Measurements from ENCODE around the gene CSAG1.
"Not testable (repeated sequence)": the region's sequence is repeated elsewhere in the genome, so short reads cannot be mapped to it uniquely, and the experiment has no call there.

CSAG1 gene, protein sequence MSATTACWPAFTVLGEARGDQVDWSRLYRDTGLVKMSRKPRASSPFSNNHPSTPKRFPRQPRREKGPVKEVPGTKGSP

DNA sequence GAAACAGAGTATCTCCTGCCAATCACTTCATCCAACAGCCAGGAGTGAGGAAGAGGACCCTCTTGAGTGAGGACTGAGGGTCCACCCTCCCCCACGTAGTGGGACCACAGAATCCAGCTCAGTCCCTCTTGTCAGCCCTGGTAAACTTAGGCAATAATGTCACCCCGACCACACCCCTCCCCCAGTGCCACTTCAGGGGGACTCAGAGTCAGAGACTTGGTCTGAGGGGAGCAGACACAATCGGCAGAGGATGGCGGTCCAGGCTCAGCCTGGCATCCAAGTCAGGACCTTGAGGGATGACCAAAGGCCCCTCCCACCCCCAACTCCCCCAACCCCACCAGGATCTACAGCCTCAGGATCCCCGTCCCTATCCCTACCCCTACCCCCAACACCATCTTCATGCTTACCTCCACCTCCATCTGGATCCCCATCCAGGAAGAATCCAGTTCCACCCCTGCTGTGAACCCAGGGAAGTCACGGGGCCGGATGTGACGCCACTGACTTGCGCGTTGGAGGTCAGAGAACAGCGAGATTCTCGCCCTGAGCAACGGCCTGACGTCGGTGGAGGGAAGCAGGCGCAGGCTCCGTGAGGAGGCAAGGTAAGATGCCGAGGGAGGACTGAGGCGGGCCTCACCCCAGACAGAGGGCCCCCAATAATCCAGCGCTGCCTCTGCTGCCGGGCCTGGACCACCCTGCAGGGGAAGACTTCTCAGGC, at the start of gene CSAG1, which contains the start of gene MAGEA12:
CSAG1 (minus strand) TSS at position 461 of the 715 bp plus-strand sequence. CDS start 1,261 bp downstream, outside the sequence.
MAGEA12 (plus strand) TSS at position 497 of the 715 bp plus-strand sequence. CDS start 2,405 bp downstream, outside the sequence.
- DNase-seq, result no peak

DNA sequence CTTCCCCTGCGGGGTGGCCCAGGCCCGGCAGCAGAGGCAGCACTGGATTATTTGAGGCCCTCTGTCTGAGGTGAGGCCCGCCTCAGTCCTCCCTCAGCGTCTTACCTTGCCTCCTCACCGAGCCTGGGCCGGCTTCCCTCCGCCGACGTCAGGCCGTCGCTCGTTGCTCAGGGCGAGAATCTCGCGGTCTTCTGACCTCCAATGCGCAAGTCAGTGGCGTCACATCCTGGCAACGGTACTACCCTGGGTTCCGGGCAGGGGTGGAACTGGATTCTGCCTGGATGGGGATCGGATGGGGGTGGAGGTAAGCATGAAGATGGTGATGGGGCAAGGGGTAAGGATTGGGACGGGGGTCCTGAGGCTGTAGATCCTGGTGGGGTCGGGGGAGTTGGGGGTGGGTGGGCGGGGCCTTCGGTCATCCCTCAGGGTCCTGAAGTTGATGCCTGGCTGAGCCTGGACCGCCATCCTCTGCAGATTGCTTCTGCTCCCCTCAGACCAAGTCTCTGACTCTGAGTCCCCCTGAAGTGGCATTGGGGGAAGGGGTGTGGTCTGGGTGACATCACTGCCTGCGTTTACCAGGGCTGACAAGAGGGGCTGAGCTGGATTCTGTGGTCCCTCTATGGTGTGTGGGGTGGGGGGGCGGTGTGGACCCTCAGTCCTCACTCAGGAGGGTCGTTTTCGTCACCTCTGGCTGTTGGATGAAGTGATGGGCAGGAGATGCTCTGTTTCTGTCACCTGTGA, 36.2 kb upstream of the CSAG1 start, which contains the start of gene MAGEA6:
MAGEA6 (minus strand) TSS at position 141 of the 741 bp plus-strand sequence. CDS start 2,039 bp downstream, outside the sequence.
- DNase-seq, result not testable (repeated sequence)

DNA sequence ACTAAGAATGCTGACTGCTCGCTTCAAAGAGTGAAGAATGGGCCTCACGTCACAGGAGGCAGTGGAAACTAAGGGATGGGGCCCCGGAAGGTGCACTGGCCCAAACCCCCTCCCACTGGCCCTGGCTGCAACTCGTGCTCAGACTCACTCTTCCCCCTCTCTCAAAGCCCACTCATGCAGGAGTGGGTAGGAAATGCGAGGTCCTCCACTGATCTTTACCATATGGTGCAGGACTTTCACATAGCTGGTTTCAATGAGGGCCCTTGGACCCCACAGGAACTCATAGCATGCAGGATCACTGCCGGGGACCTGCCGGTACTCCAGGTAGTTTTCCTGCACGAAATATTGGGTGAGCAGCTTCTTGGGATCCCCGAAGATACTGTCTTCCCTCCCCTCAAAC, 33.0 kb upstream of the CSAG1 start:
- DNase-seq, result not testable (repeated sequence)

DNA sequence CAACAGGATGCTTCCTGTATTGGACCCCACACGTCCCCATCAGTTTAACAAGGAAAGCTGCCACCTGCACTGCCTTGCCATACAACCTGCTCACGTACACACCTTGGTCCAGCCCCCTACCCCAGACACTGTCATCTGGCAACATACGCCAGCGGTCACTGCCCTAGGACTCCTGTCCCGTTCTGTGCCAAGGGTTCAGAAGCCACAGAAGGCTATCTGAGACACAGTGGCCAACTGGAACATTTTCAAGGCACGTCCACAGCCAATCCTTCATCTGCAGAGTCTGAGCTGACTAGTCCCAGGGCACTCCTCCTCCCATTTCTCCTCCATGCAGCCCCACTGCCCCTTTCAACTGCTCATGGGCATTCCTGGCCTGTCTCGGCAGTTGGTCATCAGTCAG, 28.1 kb upstream of the CSAG1 start:
- DNase-seq, result not testable (repeated sequence)

DNA sequence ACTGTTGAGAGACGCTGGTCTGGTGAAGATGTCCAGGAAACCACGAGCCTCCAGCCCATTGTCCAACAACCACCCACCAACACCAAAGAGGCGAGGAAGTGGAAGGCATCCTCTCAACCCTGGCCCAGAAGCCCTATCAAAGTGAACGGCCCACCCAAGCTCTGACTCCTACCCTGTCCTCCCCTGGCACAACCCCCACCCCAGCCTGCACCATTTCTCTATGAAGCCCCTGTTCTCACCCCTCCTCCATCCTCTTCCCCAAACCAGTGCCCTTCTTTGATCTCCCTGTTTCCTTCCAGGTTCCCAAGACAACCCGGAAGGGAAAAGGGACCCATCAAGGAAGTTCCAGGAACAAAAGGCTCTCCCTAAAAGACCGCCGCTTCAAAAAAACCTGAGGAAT, 26.0 kb upstream of the CSAG1 start:
- DNase-seq, result not testable (repeated sequence)

DNA sequence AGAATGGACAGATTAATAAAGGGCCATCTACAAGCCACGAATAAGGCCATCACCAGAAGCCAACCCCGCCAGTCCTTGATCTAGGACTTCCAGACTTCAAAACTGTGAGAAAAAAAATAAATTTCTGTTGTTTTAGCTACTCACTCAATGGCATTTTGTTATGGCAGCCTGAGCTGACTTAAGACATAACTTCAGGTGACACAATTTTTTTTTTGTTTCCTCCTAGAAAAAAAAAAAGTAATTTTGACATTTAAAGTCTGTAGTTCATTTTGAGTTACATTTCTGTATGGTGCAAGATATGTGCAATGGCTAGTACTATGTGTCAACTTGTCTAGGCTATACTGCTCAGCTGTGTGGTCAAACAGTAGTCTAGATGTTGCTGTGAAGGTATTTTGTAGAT, 25.4 kb upstream of the CSAG1 start, which contains the start of gene CSAG3:
CSAG3 (plus strand) TSS at position 301 of the 400 bp plus-strand sequence.
- not testable (repeated sequence) for DNase-seq

DNA sequence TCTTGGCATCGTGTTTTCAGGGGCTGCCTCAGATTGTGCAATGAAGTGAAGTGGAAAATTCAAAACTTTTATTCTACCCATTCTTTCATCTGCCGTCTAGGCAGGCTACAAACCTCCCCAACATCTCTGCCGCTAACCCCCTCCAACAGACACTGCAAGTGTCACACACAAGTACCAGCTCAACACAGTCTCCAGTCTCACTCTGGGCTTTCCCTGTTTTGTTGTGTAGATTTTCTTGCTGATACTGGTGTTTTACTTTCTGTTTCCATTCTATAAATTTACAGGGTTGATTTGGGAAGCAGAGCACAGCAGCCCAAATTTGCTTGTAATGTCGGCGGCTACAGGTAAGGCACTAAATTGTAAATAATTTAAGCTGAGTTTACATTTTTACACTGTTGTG, 21.4 kb upstream of the CSAG1 start:
- not testable (repeated sequence) for DNase-seq

DNA sequence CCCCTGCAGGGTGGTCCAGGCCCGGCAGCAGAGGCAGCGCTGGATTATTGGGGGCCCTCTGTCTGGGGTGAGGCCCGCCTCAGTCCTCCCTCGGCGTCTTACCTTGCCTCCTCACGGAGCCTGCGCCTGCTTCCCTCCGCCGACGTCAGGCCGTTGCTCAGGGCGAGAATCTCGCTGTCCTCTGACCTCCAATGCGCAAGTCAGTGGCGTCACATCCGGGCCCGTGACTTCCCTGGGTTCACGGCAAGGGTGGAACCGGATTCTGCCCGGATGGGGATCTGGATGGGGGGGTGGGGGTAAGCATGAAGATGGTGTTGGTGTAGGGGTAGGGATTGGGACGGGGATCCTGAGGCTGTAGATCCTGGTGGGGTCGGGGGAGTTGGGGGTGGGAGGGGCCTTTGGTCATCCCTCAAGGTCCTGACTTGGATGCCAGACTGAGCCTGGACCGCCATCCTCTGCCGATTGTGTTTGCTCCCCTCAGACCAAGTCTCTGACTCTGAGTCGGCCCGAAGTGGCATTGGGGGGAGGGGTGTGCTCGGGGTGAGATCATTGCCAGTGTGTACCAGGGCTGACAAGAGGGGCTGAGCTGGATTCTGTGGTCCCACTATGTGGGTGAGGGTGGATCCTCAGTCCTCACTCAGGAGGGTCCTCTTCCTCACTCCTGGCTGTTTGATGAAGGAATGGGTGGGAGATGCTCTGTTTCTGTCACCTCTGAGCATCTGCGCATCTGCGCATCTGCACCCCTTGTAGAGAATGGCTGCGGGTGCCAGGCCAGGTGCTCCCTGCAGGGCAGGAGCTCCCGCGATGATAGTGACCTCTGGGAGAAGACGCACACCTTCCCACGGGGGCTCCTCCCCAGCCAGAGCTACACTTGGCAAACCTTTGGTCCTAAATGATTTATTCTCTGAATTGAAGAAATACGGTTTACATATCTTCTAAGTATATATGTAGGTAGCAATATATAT, 20.4 kb upstream of the CSAG1 start, which contains the start of gene MAGEA2:
MAGEA2 (minus strand) TSS at position 157 of the 965 bp plus-strand sequence. CDS start 2,479 bp downstream, outside the sequence.
- DNase-seq, result not testable (repeated sequence)

DNA sequence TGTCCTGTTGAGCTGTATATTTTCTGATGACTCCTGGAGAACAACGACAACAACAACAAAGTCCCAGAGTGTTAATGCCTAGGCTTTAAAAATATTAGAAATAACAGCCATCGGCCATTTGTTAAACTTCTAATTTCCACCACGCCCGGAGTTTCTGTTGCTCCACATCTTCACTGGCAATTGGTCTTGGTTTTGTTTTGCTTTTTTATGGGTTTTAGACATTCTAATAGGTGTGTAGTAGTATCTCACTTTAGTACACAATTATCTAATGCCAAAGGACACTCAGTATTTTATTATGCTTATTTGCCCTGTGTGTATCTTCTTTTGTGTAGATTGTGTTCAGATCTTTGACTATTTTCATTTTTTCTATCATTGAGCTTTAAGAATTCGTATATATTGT, 5.0 kb upstream of the CSAG1 start:
- no peak for DNase-seq

DNA sequence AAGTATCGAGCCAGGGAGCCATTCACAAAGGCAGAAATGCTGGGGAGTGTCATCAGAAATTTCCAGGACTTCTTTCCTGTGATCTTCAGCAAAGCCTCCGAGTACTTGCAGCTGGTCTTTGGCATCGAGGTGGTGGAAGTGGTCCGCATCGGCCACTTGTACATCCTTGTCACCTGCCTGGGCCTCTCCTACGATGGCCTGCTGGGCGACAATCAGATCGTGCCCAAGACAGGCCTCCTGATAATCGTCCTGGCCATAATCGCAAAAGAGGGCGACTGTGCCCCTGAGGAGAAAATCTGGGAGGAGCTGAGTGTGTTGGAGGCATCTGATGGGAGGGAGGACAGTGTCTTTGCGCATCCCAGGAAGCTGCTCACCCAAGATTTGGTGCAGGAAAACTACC, 3.0 kb upstream of the CSAG1 start:
- DNase-seq, result not testable (repeated sequence)

DNA sequence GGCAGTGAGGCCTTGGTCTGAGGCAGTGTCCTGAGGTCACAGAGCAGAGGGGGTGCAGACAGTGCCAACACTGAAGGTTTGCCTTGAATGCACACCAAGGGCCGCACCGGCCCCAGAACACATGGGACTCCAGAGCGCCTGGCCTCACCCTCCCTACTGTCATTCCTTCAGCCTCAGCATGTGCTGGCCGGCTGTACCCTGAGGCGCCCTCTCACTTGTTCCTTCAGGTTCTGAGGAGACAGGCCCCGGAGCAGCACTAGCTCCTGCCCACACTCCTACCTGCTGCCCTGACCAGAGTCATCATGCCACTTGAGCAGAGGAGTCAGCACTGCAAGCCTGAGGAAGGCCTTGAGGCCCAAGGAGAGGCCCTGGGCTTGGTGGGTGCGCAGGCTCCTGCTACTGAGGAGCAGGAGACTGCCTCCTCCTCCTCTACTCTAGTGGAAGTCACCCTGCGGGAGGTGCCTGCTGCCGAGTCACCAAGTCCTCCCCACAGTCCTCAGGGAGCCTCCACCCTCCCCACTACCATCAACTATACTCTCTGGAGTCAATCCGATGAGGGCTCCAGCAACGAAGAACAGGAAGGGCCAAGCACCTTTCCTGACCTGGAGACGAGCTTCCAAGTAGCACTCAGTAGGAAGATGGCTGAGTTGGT, 2.5 kb upstream of the CSAG1 start:
- no peak for DNase-seq

DNA sequence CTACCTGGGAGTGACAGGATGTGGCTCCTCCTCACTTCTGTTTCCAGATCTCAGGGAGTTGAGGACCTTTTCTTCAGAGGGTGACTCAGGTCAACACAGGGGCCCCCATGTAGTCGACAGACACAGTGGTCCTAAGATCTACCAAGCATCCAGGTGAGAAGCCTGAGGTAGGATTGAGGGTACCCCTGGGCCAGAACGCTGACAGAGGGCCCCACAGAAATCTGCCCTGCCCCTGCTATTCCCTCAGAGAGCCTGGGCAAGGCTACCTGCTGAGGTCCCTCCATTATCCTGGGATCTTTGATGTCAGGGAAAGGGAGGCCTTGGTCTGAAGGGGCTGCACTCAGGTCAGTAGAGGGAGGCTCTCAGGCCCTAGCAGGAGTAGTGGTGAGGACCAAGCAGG, 1.6 kb upstream of the CSAG1 start:
- DNase-seq, result no peak

DNA sequence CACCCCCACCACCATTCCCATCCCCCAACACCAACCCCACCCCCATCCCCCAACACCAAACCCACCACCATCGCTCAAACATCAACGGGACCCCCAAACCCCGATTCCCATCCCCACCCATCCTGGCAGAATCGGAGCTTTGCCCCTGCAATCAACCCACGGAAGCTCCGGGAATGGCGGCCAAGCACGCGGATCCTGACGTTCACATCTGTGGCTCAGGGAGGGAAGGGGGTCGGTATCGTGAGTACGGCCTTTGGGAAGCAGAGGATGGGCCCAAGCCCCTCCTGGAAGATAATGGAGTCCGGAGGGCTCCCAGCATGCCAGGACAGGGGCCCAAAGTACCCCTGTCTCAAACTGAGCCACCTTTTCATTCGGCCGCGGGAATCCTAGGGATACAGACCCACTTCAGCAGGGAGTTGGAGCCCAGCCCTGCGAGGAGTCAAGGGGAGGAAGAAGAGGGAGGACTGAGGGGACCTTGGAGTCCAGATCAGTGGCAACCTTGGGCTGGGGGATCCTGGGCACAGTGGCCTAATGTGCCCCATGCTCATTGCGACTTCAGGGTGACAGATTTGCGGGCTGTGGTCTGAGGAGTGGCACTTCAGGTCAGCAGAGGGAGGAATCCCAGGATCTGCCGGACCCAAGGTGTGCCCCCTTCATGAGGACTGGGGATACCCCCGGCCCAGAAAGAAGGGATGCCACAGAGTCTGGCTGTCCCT, 780 bp upstream of the CSAG1 start:
- not testable (repeated sequence) for DNase-seq

DNA sequence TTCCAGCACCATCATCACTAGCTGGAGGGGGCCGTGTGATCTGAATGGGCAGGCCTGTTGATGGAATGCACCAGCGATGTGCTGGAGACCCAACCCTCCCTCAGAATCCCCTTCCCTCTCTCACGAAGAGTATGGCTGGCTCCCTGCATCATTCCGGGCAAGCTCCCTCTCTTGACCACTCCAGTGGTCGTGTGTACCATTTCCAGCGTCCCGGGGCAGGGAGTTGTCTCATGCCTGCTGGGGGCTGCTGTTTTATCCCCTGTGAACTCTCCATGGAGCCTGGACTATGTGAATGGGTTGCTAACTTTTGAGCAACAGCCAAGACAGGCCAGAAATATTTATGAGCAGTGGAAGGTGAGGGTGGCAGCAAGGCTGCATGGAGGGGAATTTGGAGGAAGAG, 8.1 kb downstream of the CSAG1 start:
- no peak for DNase-seq

DNA sequence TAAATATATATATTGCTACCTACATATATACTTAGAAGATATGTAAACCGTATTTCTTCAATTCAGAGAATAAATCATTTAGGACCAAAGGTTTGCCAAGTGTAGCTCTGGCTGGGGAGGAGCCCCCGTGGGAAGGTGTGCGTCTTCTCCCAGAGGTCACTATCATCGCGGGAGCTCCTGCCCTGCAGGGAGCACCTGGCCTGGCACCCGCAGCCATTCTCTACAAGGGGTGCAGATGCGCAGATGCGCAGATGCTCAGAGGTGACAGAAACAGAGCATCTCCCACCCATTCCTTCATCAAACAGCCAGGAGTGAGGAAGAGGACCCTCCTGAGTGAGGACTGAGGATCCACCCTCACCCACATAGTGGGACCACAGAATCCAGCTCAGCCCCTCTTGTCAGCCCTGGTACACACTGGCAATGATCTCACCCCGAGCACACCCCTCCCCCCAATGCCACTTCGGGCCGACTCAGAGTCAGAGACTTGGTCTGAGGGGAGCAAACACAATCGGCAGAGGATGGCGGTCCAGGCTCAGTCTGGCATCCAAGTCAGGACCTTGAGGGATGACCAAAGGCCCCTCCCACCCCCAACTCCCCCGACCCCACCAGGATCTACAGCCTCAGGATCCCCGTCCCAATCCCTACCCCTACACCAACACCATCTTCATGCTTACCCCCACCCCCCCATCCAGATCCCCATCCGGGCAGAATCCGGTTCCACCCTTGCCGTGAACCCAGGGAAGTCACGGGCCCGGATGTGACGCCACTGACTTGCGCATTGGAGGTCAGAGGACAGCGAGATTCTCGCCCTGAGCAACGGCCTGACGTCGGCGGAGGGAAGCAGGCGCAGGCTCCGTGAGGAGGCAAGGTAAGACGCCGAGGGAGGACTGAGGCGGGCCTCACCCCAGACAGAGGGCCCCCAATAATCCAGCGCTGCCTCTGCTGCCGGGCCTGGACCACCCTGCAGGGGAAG, 19.4 kb downstream of the CSAG1 start, which contains the start of gene MAGEA2B:
MAGEA2B (plus strand) TSS at position 814 of the 973 bp plus-strand sequence. CDS start 2,479 bp downstream, outside the sequence.
- not testable (repeated sequence) for DNase-seq

DNA sequence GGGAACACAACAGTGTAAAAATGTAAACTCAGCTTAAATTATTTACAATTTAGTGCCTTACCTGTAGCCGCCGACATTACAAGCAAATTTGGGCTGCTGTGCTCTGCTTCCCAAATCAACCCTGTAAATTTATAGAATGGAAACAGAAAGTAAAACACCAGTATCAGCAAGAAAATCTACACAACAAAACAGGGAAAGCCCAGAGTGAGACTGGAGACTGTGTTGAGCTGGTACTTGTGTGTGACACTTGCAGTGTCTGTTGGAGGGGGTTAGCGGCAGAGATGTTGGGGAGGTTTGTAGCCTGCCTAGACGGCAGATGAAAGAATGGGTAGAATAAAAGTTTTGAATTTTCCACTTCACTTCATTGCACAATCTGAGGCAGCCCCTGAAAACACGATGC, 20.3 kb downstream of the CSAG1 start:
- DNase-seq, result not testable (repeated sequence)

DNA sequence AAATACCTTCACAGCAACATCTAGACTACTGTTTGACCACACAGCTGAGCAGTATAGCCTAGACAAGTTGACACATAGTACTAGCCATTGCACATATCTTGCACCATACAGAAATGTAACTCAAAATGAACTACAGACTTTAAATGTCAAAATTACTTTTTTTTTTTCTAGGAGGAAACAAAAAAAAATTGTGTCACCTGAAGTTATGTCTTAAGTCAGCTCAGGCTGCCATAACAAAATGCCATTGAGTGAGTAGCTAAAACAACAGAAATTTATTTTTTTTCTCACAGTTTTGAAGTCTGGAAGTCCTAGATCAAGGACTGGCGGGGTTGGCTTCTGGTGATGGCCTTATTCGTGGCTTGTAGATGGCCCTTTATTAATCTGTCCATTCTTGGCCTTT, 24.3 kb downstream of the CSAG1 start, which contains the start of gene CSAG2:
CSAG2 (minus strand) TSS at position 101 of the 400 bp plus-strand sequence. CDS start 161 bp downstream, outside the sequence.
- not testable (repeated sequence) for DNase-seq

DNA sequence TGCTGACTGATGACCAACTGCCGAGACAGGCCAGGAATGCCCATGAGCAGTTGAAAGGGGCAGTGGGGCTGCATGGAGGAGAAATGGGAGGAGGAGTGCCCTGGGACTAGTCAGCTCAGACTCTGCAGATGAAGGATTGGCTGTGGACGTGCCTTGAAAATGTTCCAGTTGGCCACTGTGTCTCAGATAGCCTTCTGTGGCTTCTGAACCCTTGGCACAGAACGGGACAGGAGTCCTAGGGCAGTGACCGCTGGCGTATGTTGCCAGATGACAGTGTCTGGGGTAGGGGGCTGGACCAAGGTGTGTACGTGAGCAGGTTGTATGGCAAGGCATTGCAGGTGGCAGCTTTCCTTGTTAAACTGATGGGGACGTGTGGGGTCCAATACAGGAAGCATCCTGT, 27.0 kb downstream of the CSAG1 start:
- DNase-seq, result not testable (repeated sequence)

DNA sequence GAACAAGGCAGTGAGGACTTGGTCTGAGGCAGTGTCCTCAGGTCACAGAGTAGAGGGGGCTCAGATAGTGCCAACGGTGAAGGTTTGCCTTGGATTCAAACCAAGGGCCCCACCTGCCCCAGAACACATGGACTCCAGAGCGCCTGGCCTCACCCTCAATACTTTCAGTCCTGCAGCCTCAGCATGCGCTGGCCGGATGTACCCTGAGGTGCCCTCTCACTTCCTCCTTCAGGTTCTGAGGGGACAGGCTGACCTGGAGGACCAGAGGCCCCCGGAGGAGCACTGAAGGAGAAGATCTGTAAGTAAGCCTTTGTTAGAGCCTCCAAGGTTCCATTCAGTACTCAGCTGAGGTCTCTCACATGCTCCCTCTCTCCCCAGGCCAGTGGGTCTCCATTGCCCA, 33.1 kb downstream of the CSAG1 start:
- not testable (repeated sequence) for DNase-seq
